MV-4-11 (cell line): ENCODE data around the gene ZSWIM7.
"Not testable (repeated sequence)": the region's sequence is repeated elsewhere in the genome, so short reads cannot be mapped to it uniquely, and the experiment has no call there.

Experiments
- DNase-seq: peaks from one replicate; lab custom pipeline; 2025; lab: John Stamatoyannopoulos, UW

The ZSWIM7 gene

DNA sequence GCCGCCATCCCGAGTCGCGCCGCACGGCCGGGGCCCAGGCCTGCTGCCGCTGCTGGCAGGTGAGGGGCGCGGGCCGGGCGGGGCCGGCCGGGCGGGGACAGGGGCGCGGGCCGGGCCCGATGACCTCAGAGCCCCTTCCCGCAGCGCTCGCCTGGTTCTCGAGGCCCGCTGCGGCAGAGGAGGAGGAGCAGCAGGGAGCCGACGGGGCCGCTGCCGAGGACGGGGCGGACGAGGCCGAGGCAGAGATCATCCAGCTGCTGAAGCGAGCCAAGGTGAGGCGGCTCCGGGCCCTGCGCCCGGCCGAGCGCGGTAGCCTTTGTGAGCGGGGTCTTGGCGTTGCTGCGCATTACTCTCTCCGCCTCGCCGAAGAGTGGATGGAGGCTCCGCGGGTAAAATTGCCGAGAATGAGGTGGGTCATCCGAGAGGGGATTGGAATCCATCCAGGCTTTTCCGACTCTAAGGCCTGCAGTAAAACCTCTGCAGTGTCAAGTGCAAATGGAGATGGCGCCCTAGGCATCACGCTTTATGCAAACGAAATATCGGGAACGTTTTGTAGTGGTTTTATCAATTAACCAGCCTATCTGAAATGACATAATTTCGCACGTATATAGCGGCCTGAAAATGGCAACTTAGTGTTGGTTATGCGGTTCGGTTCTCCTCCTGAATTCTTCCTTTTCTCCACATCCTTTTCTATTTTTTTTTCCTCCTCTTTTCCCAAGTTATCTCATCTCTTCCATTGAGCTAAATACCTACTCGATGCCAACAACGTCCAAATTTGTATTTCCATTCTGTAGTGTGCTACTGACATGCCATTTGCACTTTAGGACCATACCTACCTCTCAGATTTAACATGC, 697 bp upstream of the ZSWIM7 start:
- no peak for DNase-seq

DNA sequence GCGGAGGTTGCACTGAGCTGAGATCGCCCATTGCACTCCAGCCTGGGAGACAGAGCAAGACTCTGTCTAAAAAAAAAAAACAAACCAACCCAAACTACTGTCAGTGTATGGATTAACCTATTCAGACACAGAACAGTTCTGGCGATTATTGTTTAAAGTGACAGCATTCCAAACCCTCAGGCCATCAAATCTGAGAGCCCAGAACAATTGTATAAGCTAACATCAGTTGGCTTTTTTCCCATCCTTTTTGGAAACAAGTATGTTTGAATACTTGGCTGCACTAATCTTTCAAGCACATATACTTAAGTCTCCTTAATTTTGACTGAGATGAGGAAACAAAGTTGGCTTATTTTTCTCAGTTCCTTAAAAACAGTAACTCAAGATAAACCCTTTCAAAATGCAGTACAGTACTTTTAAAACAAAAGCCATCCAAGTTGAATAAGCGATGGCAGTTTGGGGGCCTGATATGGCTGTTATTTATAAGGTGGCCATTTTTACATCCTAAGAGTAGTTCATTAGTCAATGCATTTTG, 1.4 kb downstream of the ZSWIM7 start:
- DNase-seq, result peak; percentile 91

DNA sequence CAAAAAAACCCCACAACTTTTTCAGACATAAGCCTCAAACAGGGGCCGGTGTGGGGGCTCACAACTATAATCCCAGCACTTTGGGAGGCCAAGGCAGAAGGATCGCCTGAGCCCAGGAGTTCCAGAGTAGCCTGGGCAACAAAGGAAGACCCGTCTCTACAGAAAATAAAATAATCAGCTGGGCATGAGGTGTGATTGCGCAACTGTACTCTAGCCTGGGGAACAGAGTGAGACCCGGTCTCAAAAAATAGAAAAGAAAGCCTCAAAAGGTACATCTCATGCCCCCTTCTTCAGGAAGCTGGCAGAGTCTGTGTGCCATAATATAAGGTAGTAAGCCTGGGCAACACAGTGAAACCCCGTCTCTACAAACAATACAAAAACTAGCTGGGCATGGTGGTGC, 3.2 kb downstream of the ZSWIM7 start:
- DNase-seq, result no peak

GRCh38 chr17:15981646-15982580, 17.6 kb downstream of the ZSWIM7 start:
- DNase-seq, result peak; percentile 16

DNA sequence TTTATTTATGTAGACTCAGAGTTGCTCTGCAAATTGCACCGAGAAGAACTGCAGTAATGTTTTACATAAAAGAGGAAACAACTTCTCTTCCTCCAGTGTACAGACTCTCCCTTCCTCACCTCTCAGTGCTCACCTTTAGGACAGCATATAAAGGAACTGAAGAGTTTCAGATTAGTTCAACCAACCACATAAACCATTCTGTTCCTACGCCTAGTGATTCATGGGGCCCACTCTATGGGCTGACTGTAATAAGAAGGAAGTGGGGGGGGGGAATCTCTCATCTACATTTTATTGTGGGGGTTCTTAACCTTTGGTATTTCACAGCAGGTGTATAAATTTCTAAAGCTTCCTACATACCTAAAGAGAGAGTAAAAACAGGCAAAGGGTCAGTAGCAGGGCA, 18.3 kb downstream of the ZSWIM7 start:
- peak; percentile 68 for DNase-seq

DNA sequence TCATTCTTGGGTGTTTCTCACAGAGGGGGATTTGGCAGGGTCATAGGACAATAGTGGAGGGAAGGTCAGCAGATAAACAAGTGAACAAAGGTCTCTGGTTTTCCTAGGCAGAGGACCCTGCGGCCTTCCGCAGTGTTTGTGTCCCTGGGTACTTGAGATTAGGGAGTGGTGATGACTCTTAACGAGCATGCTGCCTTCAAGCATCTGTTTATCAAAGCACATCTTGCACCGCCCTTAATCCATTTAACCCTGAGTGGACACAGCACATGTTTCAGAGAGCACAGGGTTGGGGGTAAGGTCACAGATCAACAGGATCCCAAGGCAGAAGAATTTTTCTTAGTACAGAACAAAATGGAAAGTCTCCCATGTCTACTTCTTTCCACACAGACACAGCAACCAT, 20.5 kb downstream of the ZSWIM7 start:
- DNase-seq, result not testable (repeated sequence)

GRCh38 chr17:15978606-15979005, 20.9 kb downstream of the ZSWIM7 start:
- no peak for DNase-seq

DNA sequence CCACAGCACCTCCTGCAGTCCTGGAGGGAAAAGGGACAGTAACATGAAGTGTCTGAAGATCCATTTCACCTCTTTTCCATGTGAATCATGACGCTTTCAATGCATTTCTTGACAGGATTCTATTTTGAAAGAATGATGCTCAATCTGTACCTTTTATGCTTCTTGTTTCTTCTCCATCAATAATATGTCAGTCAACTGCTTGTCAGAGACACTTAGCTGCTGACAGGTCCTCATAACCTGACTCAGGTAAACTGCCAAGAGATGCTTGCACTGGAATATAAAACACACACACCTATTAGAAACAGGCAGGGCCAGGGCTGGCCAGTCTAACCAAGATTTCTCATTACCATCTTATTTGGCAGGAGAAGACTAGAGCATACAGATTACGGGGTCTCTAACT, 21.6 kb downstream of the ZSWIM7 start:
- DNase-seq, result no peak

- DNase-seq, result peak; percentile 31
Measured at GRCh38 chr17:15973834-15974233, 25.7 kb downstream of the ZSWIM7 start.

GRCh38 chr17:15973016-15973415, 26.5 kb downstream of the ZSWIM7 start:
- DNase-seq, result no peak

- no peak for DNase-seq
Measured at GRCh38 chr17:15972497-15972951, 27.0 kb downstream of the ZSWIM7 start.

- DNase-seq, result no peak
Measured at GRCh38 chr17:15971882-15972281, 27.6 kb downstream of the ZSWIM7 start.

DNA sequence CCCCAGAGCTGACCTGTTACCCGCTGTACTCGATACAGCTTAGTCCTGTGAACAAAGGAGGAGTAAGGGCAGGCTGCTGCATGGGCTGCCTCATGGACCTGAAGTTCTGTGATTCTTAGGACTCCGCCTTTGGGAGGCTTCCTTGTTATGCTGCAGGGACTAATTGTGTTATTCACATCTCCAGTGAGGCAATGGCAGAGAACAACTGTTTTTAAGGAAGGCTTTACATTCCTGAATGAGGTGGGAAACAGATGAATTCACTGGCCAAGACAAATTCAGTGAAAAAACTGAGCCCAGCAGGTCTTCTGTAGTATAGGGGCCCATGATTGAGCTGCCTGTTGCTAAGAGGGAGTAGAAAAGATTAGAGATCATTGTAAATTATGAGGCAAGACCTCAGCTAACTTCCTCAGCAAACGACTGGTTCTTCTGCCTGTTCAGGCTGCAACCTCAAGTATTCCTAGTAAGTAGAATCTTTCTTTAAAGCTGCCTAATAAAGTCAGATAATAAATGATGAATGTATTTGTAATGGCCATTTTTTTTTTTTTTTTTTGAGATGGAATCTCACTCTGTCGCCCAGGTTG, 28.3 kb downstream of the ZSWIM7 start:
- DNase-seq, result peak; percentile 55

DNA sequence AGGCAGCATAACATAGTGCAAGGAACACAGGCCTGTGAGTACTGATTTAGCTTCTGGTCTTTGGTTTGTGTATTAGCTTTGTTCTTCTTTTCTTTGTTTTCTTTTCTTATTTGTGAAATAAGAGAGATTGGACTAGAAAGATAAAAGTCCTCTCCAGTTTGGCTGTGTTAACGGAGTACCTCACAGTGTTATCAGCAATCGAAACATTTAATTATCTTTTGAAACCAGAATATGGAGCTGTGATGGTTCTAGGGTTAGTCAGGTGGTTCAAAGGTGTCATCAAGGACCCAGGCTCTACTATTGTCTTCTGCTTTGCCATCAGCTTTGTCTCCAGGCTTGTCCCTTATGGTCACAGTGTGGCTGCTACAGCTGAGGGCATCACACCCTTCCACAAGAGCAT, 29.0 kb downstream of the ZSWIM7 start:
- no peak for DNase-seq

DNA sequence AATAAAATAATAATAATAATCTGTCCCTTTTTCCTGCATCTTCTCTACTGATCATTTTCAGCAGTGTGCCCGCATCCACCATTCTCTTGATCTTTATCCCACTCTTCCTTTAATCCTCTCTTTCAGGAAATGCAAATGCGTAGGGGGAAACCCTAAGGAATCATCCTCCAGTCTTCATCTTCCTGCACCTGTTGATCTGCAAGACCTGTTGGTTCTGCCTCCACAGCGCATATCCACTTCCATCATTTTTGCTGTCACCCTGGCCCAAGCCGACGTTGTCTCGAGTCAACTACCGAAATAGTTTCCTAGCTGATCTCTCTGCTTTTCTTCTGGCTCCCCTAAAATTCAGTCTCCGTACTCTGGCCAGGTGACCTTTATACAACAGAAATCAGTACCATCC, 30.0 kb downstream of the ZSWIM7 start:
- no peak for DNase-seq

DNA sequence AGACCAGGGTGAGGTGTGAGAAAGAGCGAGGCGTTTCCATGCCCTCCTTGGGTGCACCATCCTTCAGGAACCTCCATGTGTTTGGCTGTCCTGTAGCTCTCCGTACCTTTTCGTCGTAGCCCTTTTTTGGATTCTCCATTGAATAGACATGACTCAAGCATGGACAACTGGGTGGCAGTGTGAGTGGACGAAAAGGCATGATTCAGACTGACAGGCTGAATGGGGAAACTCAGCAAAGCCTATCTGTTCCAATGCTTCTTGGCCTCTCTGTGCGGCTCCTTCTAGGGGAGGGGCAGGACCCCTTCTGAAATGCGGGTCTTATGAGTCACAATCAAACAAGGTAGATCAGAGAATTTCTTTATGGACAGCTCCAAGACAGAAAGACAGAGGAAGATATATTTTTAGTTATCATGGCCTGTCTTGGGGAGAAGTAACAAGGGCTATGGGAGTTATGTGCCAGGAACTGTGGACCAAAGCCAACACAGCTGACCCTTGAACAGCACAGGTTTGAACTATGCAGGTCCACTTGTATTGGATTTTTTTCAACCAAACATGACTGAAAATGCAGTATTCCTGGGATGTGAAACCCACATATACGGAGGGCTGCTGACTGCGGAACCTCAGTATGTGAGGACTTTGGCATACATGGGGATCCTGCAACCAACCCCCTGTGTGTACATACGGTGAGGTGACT, 31.7 kb downstream of the ZSWIM7 start:
- DNase-seq, result no peak

DNA sequence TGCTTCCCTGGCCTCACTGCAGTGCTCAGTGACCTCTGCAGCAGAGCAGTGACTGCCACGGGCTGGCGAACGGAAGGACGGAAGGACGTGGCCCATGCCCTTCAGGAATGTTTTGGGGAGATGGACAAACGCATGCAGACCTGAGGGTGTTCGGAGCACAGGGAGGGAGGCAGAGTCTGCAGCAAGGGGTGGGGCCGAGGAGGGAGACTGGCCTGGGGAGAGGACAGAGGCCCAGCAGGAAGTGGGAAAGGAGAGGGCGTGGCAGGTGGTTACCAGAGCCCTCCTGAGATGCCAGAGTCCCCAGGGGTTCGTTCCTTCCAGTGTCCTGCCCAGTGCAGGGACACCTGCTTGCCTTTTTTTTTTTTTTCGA, 32.6 kb downstream of the ZSWIM7 start:
- no peak for DNase-seq

- DNase-seq, result peak; percentile 33
Measured at GRCh38 chr17:15966183-15966878, 33.2 kb downstream of the ZSWIM7 start.

DNA sequence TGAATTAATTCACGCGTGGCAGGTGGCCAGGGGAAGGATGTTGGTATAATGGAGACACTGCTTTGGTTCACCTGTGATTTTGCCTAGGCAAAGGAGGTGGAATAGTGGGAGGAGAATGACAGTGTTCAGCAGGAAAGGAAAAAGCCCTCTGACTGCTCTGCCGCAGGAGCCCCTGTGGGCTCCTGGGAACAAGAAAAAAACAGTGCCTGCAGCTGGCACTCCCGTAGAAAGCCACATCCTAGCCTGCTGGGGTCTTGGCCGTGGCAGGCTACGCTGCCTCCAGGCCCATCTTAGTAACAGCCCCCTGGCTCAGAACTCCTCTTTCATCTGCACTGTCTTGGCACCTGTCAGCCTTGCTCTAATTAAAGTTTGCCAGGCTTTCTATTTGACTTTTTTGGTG, 34.0 kb downstream of the ZSWIM7 start:
- no peak for DNase-seq

GRCh38 chr17:15963670-15964110, 35.8 kb downstream of the ZSWIM7 start:
- DNase-seq, result no peak

DNA sequence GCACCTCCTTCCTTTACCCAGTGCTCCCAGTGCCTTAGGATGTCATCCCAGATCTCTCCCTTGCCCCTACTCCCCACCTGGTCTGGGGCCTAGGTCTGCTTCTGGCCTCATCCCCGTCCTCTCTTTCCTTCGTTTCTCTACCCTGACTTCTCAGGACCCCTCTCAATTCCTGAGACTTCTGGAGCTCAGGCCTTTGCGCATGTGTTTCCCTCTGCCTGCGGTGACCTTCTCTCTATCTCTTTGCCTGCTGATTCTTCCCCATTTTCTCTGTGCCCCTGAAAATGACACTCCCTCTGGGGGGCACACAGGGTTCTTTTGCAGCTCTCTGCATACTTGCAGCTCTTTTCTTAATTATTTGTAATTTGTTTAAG, 41.0 kb downstream of the ZSWIM7 start:
- DNase-seq, result no peak
